ENCODE data around the gene OR2B6. TPM values are rescaled to one million over a fixed set of nuclear protein-coding genes. Genes with fewer than 3 reads are reported as not detected.

OR2B6 gene
- total and polyA plus RNA-seq, 2 of the 8 experiments (the other 6 are each of a cell fraction or from before 2014, with no cell fraction given) = 0.26 TPM; not detected in 1

- Histone ChIP-seq H3K79me2 (ENCODE audit: control insufficient read depth in 1 of 2, insufficient read depth in 2 of 2, low read length in 2 of 2) (no peaks in the 10 kb centered on the region), H2BK20ac (ENCODE audit: low read length) (no peak within 1 kb of the TSS), H3K27ac (ENCODE audit: low read depth, low read length) (no peak within 1 kb of the TSS), H4K20me1 (replicated peaks in 1 of 2; ENCODE audit: control insufficient read depth in 1 of 2, insufficient read depth in 2 of 2, low read length in 2 of 2) (no peaks in the 10 kb centered on the region), H3K9ac (replicated peaks in 1 of 4; ENCODE audit: extremely low read depth in 1 of 4, low read depth in 3 of 4, low read length in 3 of 4) (no peak within 1 kb of the TSS), H3K23ac (ENCODE audit: insufficient read length) (no peak within 1 kb of the TSS), H2BK120ac (replicated peaks; ENCODE audit: low read depth, low read length) (no peak within 1 kb of the TSS), H3K79me1 (ENCODE audit: low read depth, low read length) (no peaks in the 10 kb centered on the region), H2BK12ac (ENCODE audit: low read depth, low read length) (no peak within 1 kb of the TSS), H3K4ac (replicated peaks; ENCODE audit: insufficient read length, low read depth, low read length) (no peak within 1 kb of the TSS), H3K4me3 (ENCODE audit: extremely low read depth in 1 of 4, insufficient read depth in 2 of 4, low read depth in 3 of 4, low read length in 4 of 4) (no peak within 1 kb of the TSS), H2BK15ac (ENCODE audit: low read length) (no peak within 1 kb of the TSS), H3K14ac (ENCODE audit: insufficient read length) (no peak within 1 kb of the TSS), H3K4me1 (replicated peaks in 1 of 4; ENCODE audit: control insufficient read depth in 3 of 4, insufficient read depth in 4 of 4, low read length in 3 of 4) (no peaks in the 10 kb centered on the region), H4K8ac (ENCODE audit: extremely low read depth, insufficient read depth, low read length) (no peak within 1 kb of the TSS), H4K5ac (ENCODE audit: insufficient read length, low read depth, low read length) (no peak within 1 kb of the TSS), H3K4me2 (ENCODE audit: insufficient read depth in 1 of 2, low read depth in 2 of 2, low read length in 2 of 2) (no peak within 1 kb of the TSS), H2AK5ac (ENCODE audit: low read depth, low read length) (no peak within 1 kb of the TSS), H3K9me3 (ENCODE audit: insufficient read depth in 2 of 2, low read depth in 1 of 2, low read length in 1 of 2) (no peaks in the 10 kb centered on the region), H3K18ac (ENCODE audit: extremely low read depth, low read length) (no peak within 1 kb of the TSS), H2BK5ac (ENCODE audit: low read depth, low read length) (no peak within 1 kb of the TSS), H2AFZ (ENCODE audit: low read length) (no peak within 1 kb of the TSS), H3K23me2 (ENCODE audit: low read depth, low read length) (no peaks in the 10 kb centered on the region; the same call in 1 of the 2 replicates), H4K91ac (replicated peaks; ENCODE audit: insufficient read length, low read length) (no peak within 1 kb of the TSS), H3K36me3 (ENCODE audit: control insufficient read depth in 2 of 4, insufficient read depth in 4 of 4, low read length in 3 of 4) (no peaks in the 10 kb centered on the region), H3K27me3 (replicated peaks in 1 of 4; ENCODE audit: control insufficient read depth in 3 of 4, extremely low read depth in 1 of 4, insufficient read depth in 3 of 4, low read length in 3 of 4) (no peaks in the 10 kb centered on the region), H3K56ac (replicated peaks; ENCODE audit: insufficient read length, low read depth, low read length) (no peak within 1 kb of the TSS)
- 88% methylated on average over 2 of the region's 2 CpGs; no CpG with 5 or more reads in 1 of the 2 experiments for WGBS, 2 experiments (ENCODE audit: extremely low coverage in 1 of 2, insufficient coverage in 1 of 2, insufficient read length in 1 of 2, insufficient replicate concordance in 2 of 2, low coverage in 1 of 2, low lambda C conversion rate in 2 of 2, missing lambda C conversion rate in 1 of 2)
- FAIRE-seq (no peak), DNase-seq (ENCODE audit: low read depth in 1 of 2, low spot score in 2 of 2) (no peak)
- TF ChIP-seq SP4 (IDR thresholded peaks at IDR 0.05; ENCODE audit: low read length) (no peak), SP2 (IDR thresholded peaks at IDR 0.05; ENCODE audit: low read length) (no peak), RFX5 (IDR thresholded peaks at IDR 0.05; ENCODE audit: borderline replicate concordance, low read depth, low read length) (no peak), POLR2AphosphoS5 (IDR thresholded peaks at IDR 0.05; ENCODE audit: low read depth, low read length) (no peak), CTBP2 (IDR thresholded peaks at IDR 0.05; ENCODE audit: borderline replicate concordance, insufficient read depth, insufficient read length, low read length) (no peak), HDAC6 (IDR thresholded peaks at IDR 0.05; ENCODE audit: low read depth, low read length) (no peak)
- ChIA-PET CTCF (ENCODE audit: partially characterized antibody) (no interaction called here), POLR2A (ENCODE audit: partially characterized antibody) (no interaction called here)
Observed at GRCh38 chr6:27911956-27912446, 45.0 kb upstream of the OR2B6 start, which contains the start of gene OR2B2. OR2B2 (minus strand) TSS chr6:27912396; CDS start chr6:27912319, 77 bp downstream.
